ENCODE measurements around the gene CXCL8.

DNA sequence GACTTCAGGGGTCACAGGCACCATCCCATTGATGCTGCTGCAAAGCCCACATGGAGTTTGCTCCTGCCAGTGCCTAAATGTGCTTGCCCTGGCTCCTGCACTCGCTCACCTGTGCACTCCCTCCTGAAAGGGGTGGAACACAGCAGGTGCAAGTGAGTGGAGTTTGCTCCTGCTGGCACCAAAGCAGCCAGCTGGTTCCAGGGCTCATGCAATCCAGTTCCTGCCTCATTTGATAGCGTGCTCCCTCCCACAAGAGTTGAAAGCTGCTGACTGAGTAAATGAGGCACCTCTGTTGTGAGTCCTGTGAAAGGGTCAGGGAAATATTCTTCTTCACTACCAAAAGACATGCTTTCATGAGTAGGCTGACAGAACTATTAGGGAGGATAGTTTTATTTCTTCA lies 30.5 kb downstream of the CXCL8 start:
- TF ChIP-seq, protein P1, sequence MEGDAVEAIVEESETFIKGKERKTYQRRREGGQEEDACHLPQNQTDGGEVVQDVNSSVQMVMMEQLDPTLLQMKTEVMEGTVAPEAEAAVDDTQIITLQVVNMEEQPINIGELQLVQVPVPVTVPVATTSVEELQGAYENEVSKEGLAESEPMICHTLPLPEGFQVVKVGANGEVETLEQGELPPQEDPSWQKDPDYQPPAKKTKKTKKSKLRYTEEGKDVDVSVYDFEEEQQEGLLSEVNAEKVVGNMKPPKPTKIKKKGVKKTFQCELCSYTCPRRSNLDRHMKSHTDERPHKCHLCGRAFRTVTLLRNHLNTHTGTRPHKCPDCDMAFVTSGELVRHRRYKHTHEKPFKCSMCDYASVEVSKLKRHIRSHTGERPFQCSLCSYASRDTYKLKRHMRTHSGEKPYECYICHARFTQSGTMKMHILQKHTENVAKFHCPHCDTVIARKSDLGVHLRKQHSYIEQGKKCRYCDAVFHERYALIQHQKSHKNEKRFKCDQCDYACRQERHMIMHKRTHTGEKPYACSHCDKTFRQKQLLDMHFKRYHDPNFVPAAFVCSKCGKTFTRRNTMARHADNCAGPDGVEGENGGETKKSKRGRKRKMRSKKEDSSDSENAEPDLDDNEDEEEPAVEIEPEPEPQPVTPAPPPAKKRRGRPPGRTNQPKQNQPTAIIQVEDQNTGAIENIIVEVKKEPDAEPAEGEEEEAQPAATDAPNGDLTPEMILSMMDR (IDR thresholded peaks at IDR 0.05) = no peak
- TF ChIP-seq POLR2A (IDR thresholded peaks at IDR 0.05) = no peak
